ENCODE data around the gene TAF4. TPM values are rescaled to one million over a fixed set of nuclear protein-coding genes. Genes with fewer than 3 reads are reported as not detected.

The TAF4 gene
- total and polyA plus RNA-seq, 2 of the 13 experiments (the other 11 are each of a cell fraction or from before 2014, with no cell fraction given): 5.9 to 12.0 TPM

GRCh38 chr20:62010551-62011402 lies 54.9 kb downstream of the TAF4 start (continued):
- TF ChIP-seq KIAA2018 (CRISPR knock-in tag; IDR thresholded peaks at IDR 0.05; ENCODE audit: borderline replicate concordance) (no peak), ZBTB4 (CRISPR knock-in tag; IDR thresholded peaks at IDR 0.05; ENCODE audit: borderline replicate concordance) (peak; percentile 81; the same call in 1 of the 2 replicates), TIGD3 (CRISPR knock-in tag; IDR thresholded peaks at IDR 0.05; ENCODE audit: borderline replicate concordance) (no peak), ZBTB8A (CRISPR knock-in tag; IDR thresholded peaks at IDR 0.05; ENCODE audit: borderline replicate concordance, low read depth) (no peak), ZNF580 (CRISPR knock-in tag; IDR thresholded peaks at IDR 0.05; ENCODE audit: borderline replicate concordance, low read depth) (no peak), JARID2 (CRISPR knock-in tag; IDR thresholded peaks at IDR 0.05; ENCODE audit: insufficient replicate concordance) (no peak), IKZF5 (CRISPR knock-in tag; IDR thresholded peaks at IDR 0.05) (0 out of 2 replicates have a peak, but pooled peaks have one; percentile 32), FOXP4 (CRISPR knock-in tag; IDR thresholded peaks at IDR 0.05) (peak; percentile 29; the same call in 1 of the 2 replicates), PHF20 (CRISPR knock-in tag; IDR thresholded peaks at IDR 0.05) (0 out of 2 replicates have a peak, but pooled peaks have one; percentile 18)

Measured in HepG2 (cell line).